ENCODE measurements around the gene TMEM150B. TPM values are rescaled to one million over a fixed set of nuclear protein-coding genes. Genes with fewer than 3 reads are reported as not detected.
A peak's percentile ranks its signal among the peaks of the same experiment; 100 is the strongest.

TMEM150B gene
- total and polyA plus RNA-seq, 9 of the 15 experiments (the other 6 are each of a cell fraction or from before 2014, with no cell fraction given), result 0.47 to 1.3 (median 0.74) TPM; not detected in 2

DNA sequence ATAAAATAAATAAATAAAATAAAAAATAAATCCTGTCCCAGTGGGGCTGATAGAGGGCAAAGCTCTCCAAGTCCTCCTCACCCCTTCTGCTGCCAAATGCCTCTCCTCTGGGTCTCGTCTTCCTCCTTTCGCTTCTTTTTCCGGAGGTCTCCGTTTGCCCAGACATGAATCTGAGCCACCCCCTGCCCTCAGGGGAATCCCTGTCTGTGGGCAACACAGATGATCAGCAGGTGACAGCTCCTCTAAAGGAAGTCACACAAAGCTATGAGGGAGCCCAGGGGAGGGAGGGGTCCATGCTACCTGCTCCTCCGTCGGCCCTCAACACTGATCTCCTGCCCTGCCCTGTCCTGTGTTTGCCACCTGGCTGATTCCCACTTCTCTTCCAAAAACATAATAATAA is 479 bp downstream of the TMEM150B start:
- ChIA-PET POLR2A (interaction anchor here (0.8 to 1.1 kb wide), 4 partner anchors 10 to 134 kb away, joined by 3 to 4 read pairs (median 4); no protein-coding TSS in a partner anchor), CTCF (ENCODE audit: low intra/inter-chr PET ratio) (no interaction called here)
- Histone ChIP-seq H2AFZ (ENCODE audit: low read depth, low read length) (peak overlapping the region; percentile 100), H3K4me2 (ENCODE audit: insufficient read depth, low read length) (peak overlapping the region; percentile 61), H3K79me2 (ENCODE audit: control insufficient read depth, insufficient read depth, low read length) (no peaks in the 10 kb centered on the region), H3K9ac (ENCODE audit: insufficient read depth in 1 of 2, low read depth in 2 of 2, low read length in 2 of 2) (peak overlapping the region; percentile 65 to 88; a peak in 2 of 4 replicates), H3K27ac (ENCODE audit: extremely low read depth, low read depth, low read length) (peak overlapping the region; percentile 81), H3K36me3 (ENCODE audit: control insufficient read depth, insufficient read depth, low read length) (no peaks in the 10 kb centered on the region), H3K4me1 (replicated peaks in 1 of 2; ENCODE audit: control insufficient read depth in 2 of 2, insufficient read depth in 2 of 2, low read length in 2 of 2) (peaks cover 11 to 46% of the 10 kb centered on the region in 2 experiments; a peak in 4 of 5 replicates), H4K20me1 (replicated peaks; ENCODE audit: control insufficient read depth, insufficient read depth, low read length) (no peaks in the 10 kb centered on the region), H3K4me3 (no peak overlapping the region), H3K9me3 (replicated peaks; ENCODE audit: control insufficient read depth, insufficient read depth, low read depth, low read length) (no peaks in the 10 kb centered on the region), H3K27me3 (ENCODE audit: control insufficient read depth in 2 of 2, insufficient read depth in 2 of 2, low read length in 2 of 2) (no peaks in the 10 kb centered on the region), H3K9me1 (ENCODE audit: control insufficient read depth, insufficient read depth, low read length) (no peaks in the 10 kb centered on the region)
- DNase-seq (ENCODE audit: extremely low read depth in 1 of 4, low spot score in 3 of 4), result no peak
- ATAC-seq, result no peak
- in situ Hi-C loops (cut with MboI), result no loop called here
- BruUV-seq (replicated peaks), result TSS peak; percentile 67
- FAIRE-seq, result no peak
- WGBS (ENCODE audit: insufficient coverage, low coverage, missing lambda C conversion rate), result 95% methylated on average over 4 of the region's 6 CpGs
- intact Hi-C loops (cut with micrococcal nuclease), result no loop called here
- TF ChIP-seq CREB1 (IDR thresholded peaks at IDR 0.05) (no peak), CREB1 (CRISPR knock-in tag; IDR thresholded peaks at IDR 0.05) (no peak), BHLHE40 (IDR thresholded peaks at IDR 0.05; ENCODE audit: low read length) (no peak), TAL1 (IDR thresholded peaks at IDR 0.05) (no peak), BACH1 (tag; IDR thresholded peaks at IDR 0.05) (no peak), TRIM28 (IDR thresholded peaks at IDR 0.05) (no peak), BMI1 (IDR thresholded peaks at IDR 0.05; ENCODE audit: low read length) (no peak), SMC3 (conservative IDR thresholded peaks at IDR 0.05; ENCODE audit: insufficient read depth, low read depth, low read length) (no peak), ZNF780A (CRISPR knock-in tag; IDR thresholded peaks at IDR 0.05) (no peak), ZKSCAN1 (IDR thresholded peaks at IDR 0.05; ENCODE audit: low read depth, low read length) (no peak), PHB2 (IDR thresholded peaks at IDR 0.05; ENCODE audit: low read depth) (no peak), ZNF408 (CRISPR knock-in tag; IDR thresholded peaks at IDR 0.05; ENCODE audit: low read depth) (no peak), ZFP36 (IDR thresholded peaks at IDR 0.05; ENCODE audit: low read depth, low read length, partially characterized antibody) (no peak), HSF4 (CRISPR knock-in tag; IDR thresholded peaks at IDR 0.05; ENCODE audit: borderline replicate concordance) (no peak), JUN (IDR thresholded peaks at IDR 0.05; ENCODE audit: borderline replicate concordance, low read depth, low read length) (no peak), JUN (CRISPR knock-in tag; IDR thresholded peaks at IDR 0.05; ENCODE audit: borderline replicate concordance) (no peak)
- TF ChIP-seq, protein P1, sequence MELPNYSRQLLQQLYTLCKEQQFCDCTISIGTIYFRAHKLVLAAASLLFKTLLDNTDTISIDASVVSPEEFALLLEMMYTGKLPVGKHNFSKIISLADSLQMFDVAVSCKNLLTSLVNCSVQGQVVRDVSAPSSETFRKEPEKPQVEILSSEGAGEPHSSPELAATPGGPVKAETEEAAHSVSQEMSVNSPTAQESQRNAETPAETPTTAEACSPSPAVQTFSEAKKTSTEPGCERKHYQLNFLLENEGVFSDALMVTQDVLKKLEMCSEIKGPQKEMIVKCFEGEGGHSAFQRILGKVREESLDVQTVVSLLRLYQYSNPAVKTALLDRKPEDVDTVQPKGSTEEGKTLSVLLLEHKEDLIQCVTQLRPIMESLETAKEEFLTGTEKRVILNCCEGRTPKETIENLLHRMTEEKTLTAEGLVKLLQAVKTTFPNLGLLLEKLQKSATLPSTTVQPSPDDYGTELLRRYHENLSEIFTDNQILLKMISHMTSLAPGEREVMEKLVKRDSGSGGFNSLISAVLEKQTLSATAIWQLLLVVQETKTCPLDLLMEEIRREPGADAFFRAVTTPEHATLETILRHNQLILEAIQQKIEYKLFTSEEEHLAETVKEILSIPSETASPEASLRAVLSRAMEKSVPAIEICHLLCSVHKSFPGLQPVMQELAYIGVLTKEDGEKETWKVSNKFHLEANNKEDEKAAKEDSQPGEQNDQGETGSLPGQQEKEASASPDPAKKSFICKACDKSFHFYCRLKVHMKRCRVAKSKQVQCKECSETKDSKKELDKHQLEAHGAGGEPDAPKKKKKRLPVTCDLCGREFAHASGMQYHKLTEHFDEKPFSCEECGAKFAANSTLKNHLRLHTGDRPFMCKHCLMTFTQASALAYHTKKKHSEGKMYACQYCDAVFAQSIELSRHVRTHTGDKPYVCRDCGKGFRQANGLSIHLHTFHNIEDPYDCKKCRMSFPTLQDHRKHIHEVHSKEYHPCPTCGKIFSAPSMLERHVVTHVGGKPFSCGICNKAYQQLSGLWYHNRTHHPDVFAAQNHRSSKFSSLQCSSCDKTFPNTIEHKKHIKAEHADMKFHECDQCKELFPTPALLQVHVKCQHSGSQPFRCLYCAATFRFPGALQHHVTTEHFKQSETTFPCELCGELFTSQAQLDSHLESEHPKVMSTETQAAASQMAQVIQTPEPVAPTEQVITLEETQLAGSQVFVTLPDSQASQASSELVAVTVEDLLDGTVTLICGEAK (IDR thresholded peaks at IDR 0.05), result no peak
- TF ChIP-seq, protein P1 (CRISPR knock-in tag; IDR thresholded peaks at IDR 0.05), result no peak

All from K562 (cell line).